Stimulated activated CD4-positive, alpha-beta T cell treated with anti-CD3 and anti-CD28 coated beads, Interleukin-1b, Interleukin-23, amount 100 ng/mL, for 48 hours (primary cell): ENCODE measurements around the gene MED27.

Experiments
- DNase-seq: peaks from one replicate; pipeline ENCODE4 v3.0.0-alpha.2; 2020

MED27 gene

GRCh38 chr9:132040808-132041207, 38.9 kb downstream of the MED27 start:
- no peak for DNase-seq

DNA sequence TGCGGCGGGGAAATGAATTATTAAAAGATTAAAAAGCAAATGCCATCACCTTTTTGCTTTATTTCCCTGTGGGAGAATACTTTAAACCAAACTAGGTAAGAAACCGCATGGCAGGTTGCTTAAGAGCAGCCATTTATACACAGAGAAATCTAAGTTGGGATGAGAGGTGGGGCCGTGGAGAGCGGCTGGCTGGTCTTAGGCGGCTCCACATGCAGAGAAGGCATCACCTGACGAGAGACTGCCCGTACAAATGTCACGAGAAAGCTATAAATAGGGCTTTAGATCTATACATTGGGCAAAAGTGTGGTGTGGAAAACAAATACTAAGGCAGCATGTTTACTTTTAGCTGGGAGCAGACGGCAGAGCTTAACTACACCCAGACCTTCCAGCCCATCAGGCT, 39.4 kb downstream of the MED27 start:
- no peak for DNase-seq

DNA sequence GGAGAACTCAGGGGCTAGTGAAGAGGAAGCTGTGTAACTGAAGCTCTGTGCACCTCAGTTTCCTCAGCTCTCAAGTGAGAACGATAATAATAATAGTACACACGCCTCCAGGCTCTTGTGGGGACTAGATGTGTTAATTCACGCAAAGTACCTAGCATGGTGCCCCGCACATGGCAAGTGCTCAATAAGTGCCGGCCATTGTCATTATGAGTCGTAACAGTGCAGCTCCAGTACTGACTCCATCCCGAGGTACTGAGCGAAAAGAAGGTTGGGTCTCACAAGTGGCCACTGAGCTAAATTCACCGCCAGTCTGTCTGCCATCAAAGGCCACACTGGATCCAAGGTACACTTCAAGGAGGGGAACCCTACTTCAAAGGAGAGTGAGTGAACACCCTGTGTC, 40.4 kb downstream of the MED27 start:
- no peak for DNase-seq

GRCh38 chr9:132037458-132037857, 42.2 kb downstream of the MED27 start:
- DNase-seq = no peak

GRCh38 chr9:132036521-132036920, 43.1 kb downstream of the MED27 start:
- DNase-seq = no peak

- DNase-seq = no peak
Observed at GRCh38 chr9:132035679-132036078, 44.0 kb downstream of the MED27 start.

GRCh38 chr9:132032238-132032950, 47.3 kb downstream of the MED27 start:
- DNase-seq = no peak

DNA sequence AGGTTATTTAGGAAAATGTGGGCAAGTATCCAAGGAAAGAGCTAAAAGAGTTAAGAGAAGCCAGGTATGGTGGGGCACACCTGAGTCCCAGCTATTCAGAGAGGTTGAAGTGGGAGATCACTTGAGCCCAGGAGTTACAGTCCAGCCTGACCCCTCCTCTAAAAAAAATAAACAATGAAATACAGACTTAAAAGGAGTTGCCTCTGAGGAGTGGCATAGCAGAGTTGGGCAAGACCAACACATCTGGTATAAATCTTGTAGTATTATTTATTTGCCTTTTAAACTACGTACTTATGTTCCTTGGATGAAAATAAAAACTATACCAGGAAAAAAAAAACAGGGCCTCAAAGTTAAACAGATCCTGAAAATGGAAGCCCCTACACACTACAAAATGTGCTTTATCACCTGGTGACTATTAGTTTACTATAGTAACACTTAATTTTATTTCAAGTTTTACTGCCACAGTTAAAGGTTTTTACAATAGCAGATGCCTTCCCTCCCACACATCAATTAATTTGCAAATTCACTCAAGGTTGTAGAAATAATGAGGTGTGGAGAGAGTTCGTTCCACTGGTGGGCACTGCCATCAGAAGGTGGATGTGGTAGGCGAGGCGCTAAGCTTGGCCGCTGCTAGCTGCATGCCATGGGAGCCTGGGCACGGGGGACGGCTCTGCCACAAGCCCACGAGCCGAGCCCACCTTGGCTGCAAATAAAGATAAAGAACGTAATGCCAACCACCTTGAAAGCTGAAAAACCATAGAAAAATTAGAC, 48.0 kb downstream of the MED27 start:
- no peak for DNase-seq

- DNase-seq = no peak
Observed at GRCh38 chr9:132030626-132031325, 48.9 kb downstream of the MED27 start.

DNA sequence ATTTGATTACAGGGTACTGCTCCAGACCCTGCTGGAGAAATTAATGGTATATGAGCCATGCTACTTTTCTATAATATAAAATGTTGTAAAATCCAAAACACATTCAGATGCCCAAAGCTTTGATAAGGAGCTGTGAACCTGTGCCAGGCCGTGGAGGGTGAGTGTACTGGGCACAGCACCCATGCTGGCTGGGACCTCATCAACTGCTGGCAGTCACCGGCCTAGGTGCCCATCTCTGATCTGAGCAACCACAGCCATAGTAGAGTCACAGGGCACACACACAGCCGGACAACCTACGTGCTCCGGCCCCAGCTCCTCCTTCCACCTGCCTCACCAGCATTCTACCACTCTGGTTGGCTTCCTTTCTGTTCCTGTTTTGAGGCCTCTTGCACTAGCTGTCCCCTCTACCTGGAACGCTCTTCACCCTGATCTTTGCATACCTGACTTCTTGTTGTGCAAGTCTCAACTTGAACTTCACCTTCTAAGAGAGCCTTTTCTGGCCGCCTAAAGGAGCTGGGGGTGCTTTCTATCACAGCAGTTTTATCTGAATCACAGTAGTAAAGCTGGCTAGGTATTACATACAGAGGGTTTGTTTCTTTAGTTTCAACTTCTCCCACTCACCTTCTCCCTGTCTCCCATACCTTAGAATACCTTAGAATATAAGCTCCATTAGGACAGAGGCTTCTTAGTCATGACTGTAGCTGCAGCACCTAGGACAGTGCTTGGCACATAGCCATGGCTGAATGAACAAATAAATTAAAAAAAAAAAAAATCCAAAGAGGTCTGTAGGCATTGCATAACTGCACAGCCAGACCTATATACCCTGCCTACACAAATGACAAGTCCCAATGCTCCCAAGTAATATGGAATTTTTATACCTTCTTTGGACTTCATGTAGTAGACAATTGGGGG, 51.7 kb downstream of the MED27 start:
- DNase-seq = no peak

- no peak for DNase-seq
Observed at GRCh38 chr9:132026932-132027585, 52.6 kb downstream of the MED27 start.

DNA sequence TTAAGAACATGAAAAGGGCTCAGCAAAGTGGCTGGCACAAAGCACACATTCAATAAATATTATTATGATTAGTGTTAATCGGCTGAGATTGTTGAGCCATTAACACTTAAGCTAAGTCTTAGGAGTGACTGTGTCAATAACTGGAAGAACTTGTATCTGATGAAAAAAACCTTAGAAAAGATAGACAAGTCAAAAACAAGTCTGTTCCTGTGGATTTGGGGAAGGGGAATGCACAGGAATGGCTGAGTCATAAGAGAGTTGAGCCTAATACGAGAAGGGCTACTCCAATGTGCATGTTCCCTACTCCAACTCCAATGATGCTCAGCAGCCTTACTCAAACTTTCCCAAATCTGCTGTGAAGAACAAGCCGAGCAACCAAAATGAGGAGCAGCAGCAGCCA, 53.9 kb downstream of the MED27 start:
- DNase-seq = no peak

DNA sequence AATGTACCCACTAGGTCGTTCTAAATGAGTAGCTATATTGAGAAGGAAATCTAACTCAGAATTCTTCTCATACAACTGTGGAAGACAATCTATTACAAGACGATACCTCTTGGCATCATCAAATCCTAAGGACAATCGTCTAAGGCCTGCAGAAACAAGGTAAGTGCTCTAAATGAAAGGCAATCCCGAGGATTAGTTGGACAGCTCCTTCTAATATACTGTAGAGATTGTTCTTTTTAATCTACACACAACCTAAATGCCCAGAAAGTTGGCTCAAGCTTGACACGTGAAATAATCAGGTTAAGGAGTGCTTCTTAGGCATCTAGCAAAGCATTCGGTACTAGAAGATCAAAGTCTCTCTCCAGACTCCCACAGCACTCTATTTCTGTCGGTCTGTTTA, 55.1 kb downstream of the MED27 start:
- DNase-seq = no peak

- DNase-seq = no peak
Observed at GRCh38 chr9:132023419-132024180, 56.1 kb downstream of the MED27 start.

DNA sequence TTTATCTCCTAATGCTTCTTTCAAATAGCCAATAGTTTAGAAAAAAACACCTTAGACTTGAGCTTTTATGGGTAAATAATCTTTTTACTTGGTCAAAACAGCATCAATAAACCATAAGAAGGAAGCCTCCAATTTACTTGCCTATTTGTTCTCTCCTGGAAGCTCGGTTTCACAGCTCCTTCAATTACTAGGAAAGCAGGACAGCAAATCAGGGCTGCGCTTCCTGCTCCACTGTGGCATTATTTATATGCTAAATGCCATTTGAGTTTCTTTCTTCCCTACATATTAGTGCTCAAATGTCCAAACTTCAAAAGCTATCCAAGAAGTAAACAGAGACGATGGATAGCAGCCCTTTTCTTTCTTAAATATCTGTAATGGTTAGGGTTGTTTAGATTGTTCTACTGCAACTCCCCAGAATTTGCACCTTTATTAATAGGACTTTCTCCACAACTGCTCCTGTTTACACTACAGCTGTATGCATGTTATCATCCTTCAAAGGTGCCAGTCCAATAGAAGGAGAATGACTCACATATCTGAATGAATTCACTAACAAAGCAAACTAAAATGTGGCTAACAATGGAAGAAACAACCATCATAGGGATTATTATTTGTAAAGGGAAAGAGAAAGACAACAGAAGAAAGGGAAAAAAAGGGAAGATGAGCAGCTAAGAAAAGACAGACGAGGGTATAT, 58.7 kb downstream of the MED27 start:
- no peak for DNase-seq

- no peak for DNase-seq
Observed at GRCh38 chr9:132020272-132020671, 59.4 kb downstream of the MED27 start.

DNA sequence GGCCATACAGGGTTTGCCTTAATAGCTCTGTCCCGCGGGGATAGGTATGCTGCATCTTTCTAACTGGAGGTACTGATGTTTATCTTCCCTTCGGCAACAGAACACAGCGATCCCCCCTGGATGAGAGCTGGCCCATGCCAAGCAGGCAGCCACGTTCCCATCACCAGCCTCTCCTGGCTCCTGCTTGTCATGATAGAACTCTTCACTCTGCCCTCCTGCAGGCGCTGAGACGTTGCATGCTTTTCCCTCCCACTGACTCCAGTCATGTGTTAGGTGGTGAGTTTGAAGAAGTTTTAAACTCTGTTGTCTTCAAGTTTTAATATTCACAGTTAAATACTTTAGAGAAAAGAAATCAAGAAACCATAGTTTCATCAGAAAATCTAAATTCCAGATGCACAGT, 60.0 kb downstream of the MED27 start:
- no peak for DNase-seq

GRCh38 chr9:132018957-132019405, 60.7 kb downstream of the MED27 start:
- DNase-seq = no peak

- no peak for DNase-seq
Observed at GRCh38 chr9:132016456-132016855, 63.2 kb downstream of the MED27 start.

DNA sequence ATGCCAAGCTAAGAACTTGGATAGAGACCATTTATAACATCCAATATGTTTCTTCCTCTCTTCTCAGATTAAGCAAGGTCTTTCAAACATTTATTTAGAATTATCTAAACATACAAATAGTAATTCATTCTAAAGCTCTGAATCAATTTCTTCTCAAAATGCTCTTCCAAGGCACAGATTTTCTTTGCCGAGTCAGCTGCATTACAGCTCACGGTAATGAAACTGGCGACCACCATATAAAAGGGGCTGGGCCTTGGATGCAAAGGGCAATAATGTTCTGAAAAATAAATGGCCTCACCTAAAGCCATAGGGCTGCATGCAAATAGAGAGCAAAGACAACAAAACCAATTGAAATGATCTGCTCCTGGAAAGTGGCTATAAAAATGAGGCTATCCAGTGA, 63.8 kb downstream of the MED27 start:
- no peak for DNase-seq
